Loucy (cell line): ENCODE measurements around the gene MLLT10.

ENCODE experiments used
- H2AFZ ChIP-seq: fragments of 200-600 bp; sonication (generic); 2 replicates; pipeline ENCODE4 v1.6.0; 2016; ENCODE audit warnings: antibody characterized with exemption, mild to moderate bottlenecking, low read length, moderate library complexity
- H3F3A ChIP-seq: fragments of 200-600 bp; 2 replicates; pipeline ENCODE4 v1.6.0; 2016; ENCODE audit warnings: antibody characterized with exemption, low read depth, mild to moderate bottlenecking
- H3K27me3 ChIP-seq: fragments of 200-600 bp; sonication (generic); 2 replicates; pipeline ENCODE4 v1.6.1; 2014; ENCODE audit warnings: low read length, mild to moderate bottlenecking; ENCODE audit not compliant: insufficient read depth, poor library complexity, severe bottlenecking
- H3K36me3 ChIP-seq: fragments of 200-600 bp; sonication (generic); 2 replicates; pipeline ENCODE4 v1.6.1; 2016; ENCODE audit warnings: low read length; ENCODE audit not compliant: insufficient read depth
- H3K4me1 ChIP-seq: fragments of 200-600 bp; sonication (generic); 2 replicates; pipeline ENCODE4 v1.5.1; 2014; ENCODE audit warnings: low read length, mild to moderate bottlenecking; ENCODE audit not compliant: insufficient read depth, poor library complexity, severe bottlenecking
- H3K4me2 ChIP-seq: fragments of 200-600 bp; sonication (generic); 2 replicates; pipeline ENCODE4 v1.6.0; 2014; ENCODE audit warnings: antibody characterized with exemption, low read length, low read depth, mild to moderate bottlenecking; ENCODE audit not compliant: poor library complexity, severe bottlenecking
- H3K4me3 ChIP-seq: fragments of 200-600 bp; sonication (generic); 2 replicates; pipeline ENCODE4 v1.5.1; 2014; ENCODE audit warnings: low read length, mild to moderate bottlenecking, mixed read lengths; ENCODE audit not compliant: poor library complexity, severe bottlenecking
- H3K79me2 ChIP-seq: fragments of 200-600 bp; sonication (generic); 2 replicates; pipeline ENCODE4 v1.6.1; 2014; ENCODE audit warnings: low read length; ENCODE audit not compliant: insufficient read depth
- H3K9ac ChIP-seq: fragments of 200-600 bp; sonication (generic); 2 replicates; pipeline ENCODE4 v1.6.0; 2014; ENCODE audit warnings: mild to moderate bottlenecking, low read depth, low read length, moderate library complexity; ENCODE audit not compliant: poor library complexity, severe bottlenecking
- H3K9me2 ChIP-seq: fragments of 200-600 bp; sonication (generic); replicated peaks from 2 replicates; pipeline ENCODE4 v1.6.1; 2016; ENCODE audit warnings: low read depth, low read length, mixed read lengths
- H3K9me3 ChIP-seq: fragments of 200-600 bp; sonication (generic); 2 replicates; pipeline ENCODE4 v1.6.1; 2014; ENCODE audit warnings: mild to moderate bottlenecking, antibody characterized with exemption, low read length, low read depth; ENCODE audit not compliant: insufficient read depth
- H4K20me1 ChIP-seq: fragments of 200-600 bp; sonication (generic); 2 replicates; pipeline ENCODE4 v1.6.0; 2014; ENCODE audit warnings: antibody characterized with exemption, low read length, mild to moderate bottlenecking; ENCODE audit not compliant: insufficient read depth, poor library complexity, severe bottlenecking
- EZH2phosphoT487 ChIP-seq: fragments of 200-600 bp; IDR thresholded peaks from 2 replicates; pipeline ENCODE4 v1.6.1; 2018; ENCODE audit warnings: antibody characterized with exemption, mild to moderate bottlenecking, moderate library complexity, borderline replicate concordance
- TF ChIP-seq, protein P1 (sequence below): fragments of 200-600 bp; sonication (generic); conservative IDR thresholded peaks from 2 replicates; pipeline ENCODE4 v1.5.1; 2014; ENCODE audit warnings: mild to moderate bottlenecking, antibody characterized with exemption, low read length

MLLT10 gene

DNA sequence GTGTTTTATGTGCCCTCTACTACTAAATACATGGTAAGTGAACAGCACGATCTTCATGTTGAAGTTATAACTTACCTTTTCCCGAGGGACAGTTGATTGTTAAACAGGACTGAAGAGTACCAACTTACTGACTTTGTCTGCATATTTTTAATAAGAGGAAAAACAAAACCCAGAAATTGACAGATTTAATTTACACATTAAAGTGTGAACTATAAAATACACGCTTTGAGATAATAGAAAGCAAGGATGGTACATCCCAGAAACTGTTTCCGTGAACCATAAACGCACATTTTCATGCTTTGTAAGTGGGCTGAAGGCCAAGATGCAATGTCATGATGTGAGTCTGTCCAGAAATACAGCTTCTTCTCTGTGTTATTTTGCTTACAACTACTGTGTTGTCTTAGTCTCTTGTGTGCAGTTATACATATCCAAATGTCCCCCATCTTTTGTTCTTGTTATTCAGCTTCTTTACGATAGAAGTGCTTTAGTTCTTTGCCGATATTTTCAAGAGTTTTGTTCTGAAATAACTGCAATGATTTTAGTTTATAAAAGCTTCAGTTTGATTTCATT is 190.1 kb downstream of the MLLT10 start:
- peaks cover 24% of the 10 kb centered on the region for H3K4me1 ChIP-seq
- H3K79me2 ChIP-seq = peaks cover 6% of the 10 kb centered on the region
- TF ChIP-seq, protein P1, sequence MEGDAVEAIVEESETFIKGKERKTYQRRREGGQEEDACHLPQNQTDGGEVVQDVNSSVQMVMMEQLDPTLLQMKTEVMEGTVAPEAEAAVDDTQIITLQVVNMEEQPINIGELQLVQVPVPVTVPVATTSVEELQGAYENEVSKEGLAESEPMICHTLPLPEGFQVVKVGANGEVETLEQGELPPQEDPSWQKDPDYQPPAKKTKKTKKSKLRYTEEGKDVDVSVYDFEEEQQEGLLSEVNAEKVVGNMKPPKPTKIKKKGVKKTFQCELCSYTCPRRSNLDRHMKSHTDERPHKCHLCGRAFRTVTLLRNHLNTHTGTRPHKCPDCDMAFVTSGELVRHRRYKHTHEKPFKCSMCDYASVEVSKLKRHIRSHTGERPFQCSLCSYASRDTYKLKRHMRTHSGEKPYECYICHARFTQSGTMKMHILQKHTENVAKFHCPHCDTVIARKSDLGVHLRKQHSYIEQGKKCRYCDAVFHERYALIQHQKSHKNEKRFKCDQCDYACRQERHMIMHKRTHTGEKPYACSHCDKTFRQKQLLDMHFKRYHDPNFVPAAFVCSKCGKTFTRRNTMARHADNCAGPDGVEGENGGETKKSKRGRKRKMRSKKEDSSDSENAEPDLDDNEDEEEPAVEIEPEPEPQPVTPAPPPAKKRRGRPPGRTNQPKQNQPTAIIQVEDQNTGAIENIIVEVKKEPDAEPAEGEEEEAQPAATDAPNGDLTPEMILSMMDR = no peak
- TF ChIP-seq EZH2phosphoT487 = no peak
- H3K9me2 ChIP-seq = no peaks in the 10 kb centered on the region
- H3F3A ChIP-seq = peaks cover 11% of the 10 kb centered on the region
- H3K9ac ChIP-seq = no peak overlapping the region
- peaks cover 34% of the 10 kb centered on the region; the same call in 1 of the 2 replicates for H3K36me3 ChIP-seq
- peaks cover 65% of the 10 kb centered on the region for H4K20me1 ChIP-seq
- H3K9me3 ChIP-seq = no peaks in the 10 kb centered on the region
- H3K4me3 ChIP-seq = no peak overlapping the region
- no peaks in the 10 kb centered on the region for H3K27me3 ChIP-seq
- H3K4me2 ChIP-seq = peak overlapping the region; percentile 12
- no peak overlapping the region for H2AFZ ChIP-seq

- no peak for TF ChIP-seq EZH2phosphoT487
- TF ChIP-seq, protein P1 = no peak
- Histone ChIP-seq H3K27me3 (no peaks in the 10 kb centered on the region), H3K4me2 (peak overlapping the region; percentile 42), H4K20me1 (peaks cover 65% of the 10 kb centered on the region), H3K79me2 (peaks cover 6% of the 10 kb centered on the region), H3F3A (peaks cover 11% of the 10 kb centered on the region), H3K4me3 (no peak overlapping the region), H3K36me3 (peaks cover 33% of the 10 kb centered on the region; the same call in 1 of the 2 replicates), H2AFZ (no peak overlapping the region), H3K9ac (no peak overlapping the region), H3K4me1 (peaks cover 24% of the 10 kb centered on the region), H3K9me3 (no peaks in the 10 kb centered on the region), H3K9me2 (no peaks in the 10 kb centered on the region)
Observed at GRCh38 chr10:21724687-21725367, 190.8 kb downstream of the MLLT10 start.

GRCh38 chr10:21726601-21727225 is 192.7 kb downstream of the MLLT10 start:
- Histone ChIP-seq H3K4me1 (peaks cover 24% of the 10 kb centered on the region), H4K20me1 (peaks cover 63% of the 10 kb centered on the region), H3F3A (peaks cover 11% of the 10 kb centered on the region), H3K27me3 (no peaks in the 10 kb centered on the region), H3K9me2 (no peaks in the 10 kb centered on the region), H3K4me3 (no peak overlapping the region), H3K9me3 (no peaks in the 10 kb centered on the region), H3K79me2 (peaks cover 6% of the 10 kb centered on the region), H2AFZ (no peak overlapping the region), H3K4me2 (no peak overlapping the region), H3K36me3 (peaks cover 35% of the 10 kb centered on the region; the same call in 1 of the 2 replicates), H3K9ac (no peak overlapping the region)
- TF ChIP-seq, protein P1 = no peak
- no peak for TF ChIP-seq EZH2phosphoT487
